HepG2 (cell line): ENCODE results near the gene HLA-DOA. TPM values are rescaled to one million over a fixed set of nuclear protein-coding genes. Genes with fewer than 3 reads are reported as not detected.

ENCODE experiments used
- ATAC-seq: fragments of 200-7000 bp; cut with Tn5 transposase; 3 replicates; pipeline ENCODE4 v1.9.1; 2020; ENCODE audit warnings: mild to moderate bottlenecking, moderate library complexity
- BruUV-seq: library from RNA; stranded (reverse); fragments of 400-500 nt; replicated peaks from 2 replicates; lab custom pipeline; 2021; lab: Mats Ljungman, UMichigan
- CTCF ChIA-PET: fragments of 300-600 bp; formaldehyde crosslinking; extraction: SDS; loops from one replicate; lab custom pipeline; 2021; ENCODE audit warnings: low total read pairs, inconsistent platforms, low intra/inter-chr PET ratio; lab: Yijun Ruan, JAX
- POLR2A ChIA-PET: fragments of 350-600 bp; sonication (Branson Sonifier 250); formaldehyde crosslinking; loops from one replicate; lab custom pipeline; 2020; ENCODE audit warnings: antibody characterized with exemption, inconsistent platforms; lab: Yijun Ruan, JAX
- DNase-seq: peaks from one replicate; pipeline ENCODE4 v3.0.0-alpha.2; 2015; ENCODE audit warnings: low spot score
- FAIRE-seq: peaks from 3 replicates; lab custom pipeline; 2011; peaks lifted over from hg19 to GRCh38; lab: Jason Lieb, UNC
- H2AFZ ChIP-seq: one replicate; pipeline ENCODE4 v1.6.1; 2011; ENCODE audit warnings: low read length, inconsistent platforms
- H3K27ac ChIP-seq: fragments of 300-600 bp; 3 replicates; pipeline ENCODE4 v1.8.0; 2011; ENCODE audit warnings: mixed run types, mild to moderate bottlenecking, mixed read lengths, low read length, inconsistent platforms; ENCODE audit not compliant: insufficient read depth; ENCODE audit errors: extremely low read length
- H3K27me3 ChIP-seq, 2 experiments: fragments of 200-600 bp in 1 of 2; 2 replicates in 1 of 2; 3 replicates in 1 of 2; pipeline versions ENCODE4 v1.6.0 to v1.8.0; 2011; ENCODE audit warnings: low read length in 2 of 2, mild to moderate bottlenecking in 2 of 2, moderate library complexity in 2 of 2, inconsistent platforms in 1 of 2; ENCODE audit not compliant: insufficient read depth in 2 of 2, control insufficient read depth in 1 of 2
- H3K36me3 ChIP-seq, 2 experiments: fragments of 200-600 bp in 1 of 2; replicated peaks in 1 of 2; 2 replicates in 1 of 2; 3 replicates in 1 of 2; pipeline versions ENCODE4 v1.5.1 to v1.8.0; 2011; ENCODE audit warnings: low read length in 2 of 2, inconsistent platforms in 1 of 2; ENCODE audit not compliant: insufficient read depth in 2 of 2, control insufficient read depth in 1 of 2
- H3K4me1 ChIP-seq: 2 replicates; pipeline ENCODE4 v1.5.1; 2012; ENCODE audit warnings: low read length, inconsistent platforms; ENCODE audit not compliant: insufficient read depth
- H3K4me2 ChIP-seq: 2 replicates; pipeline ENCODE4 v1.6.0; 2011; ENCODE audit warnings: low read depth, low read length, inconsistent platforms
- H3K4me3 ChIP-seq, 3 experiments: fragments of 200-600 bp in 1 of 3; sonication (generic), shearing (Covaris generic) in 1 of 3; replicated peaks in 1 of 3; 2 replicates each; pipeline ENCODE4 v1.5.1; 2011 to 2016; ENCODE audit warnings: low read length in 3 of 3, inconsistent platforms in 2 of 3, low read depth in 2 of 3, mild to moderate bottlenecking in 2 of 3, control low read depth in 1 of 3, mixed read lengths in 1 of 3; ENCODE audit not compliant: insufficient read depth in 1 of 3
- H3K79me2 ChIP-seq: one replicate; pipeline ENCODE4 v1.6.1; 2011; ENCODE audit warnings: low read length, inconsistent platforms; ENCODE audit not compliant: insufficient read depth
- H3K9ac ChIP-seq: 2 replicates; pipeline ENCODE4 v1.6.0; 2011; ENCODE audit warnings: mild to moderate bottlenecking, low read depth, low read length, inconsistent platforms; ENCODE audit not compliant: insufficient read depth
- H3K9me3 ChIP-seq: 2 replicates; pipeline ENCODE4 v1.5.1; 2012; ENCODE audit warnings: mild to moderate bottlenecking, low read length
- H4K20me1 ChIP-seq: 2 replicates; pipeline ENCODE4 v1.6.0; 2011; ENCODE audit warnings: inconsistent platforms, mild to moderate bottlenecking, low read length, moderate library complexity; ENCODE audit not compliant: insufficient read depth
- ATM ChIP-seq: fragments of 450-650 bp; IDR thresholded peaks from 2 replicates; pipeline ENCODE4 v1.7.1; 2017; ENCODE audit warnings: mild to moderate bottlenecking, borderline replicate concordance
- BCL6 ChIP-seq: IDR thresholded peaks from 2 replicates; pipeline ENCODE4 v1.6.1; 2016; ENCODE audit warnings: missing genetic modification reagents, missing compliant biosample characterization
- BHLHE40 ChIP-seq: IDR thresholded peaks from 2 replicates; pipeline ENCODE4 v1.6.1; 2011; ENCODE audit warnings: low read length, improper control_type of control experiment
- CBFB ChIP-seq: sonication (generic); formaldehyde crosslinking; IDR thresholded peaks from 2 replicates; pipeline ENCODE4 v1.4.0; 2020; ENCODE audit warnings: missing genetic modification reagents
- CCDC6 ChIP-seq: sonication (generic); formaldehyde crosslinking; IDR thresholded peaks from 2 replicates; pipeline ENCODE4 v1.8.1; 2022; ENCODE audit warnings: mild to moderate bottlenecking, missing genetic modification reagents, moderate library complexity
- FOXK1 ChIP-seq: sonication (generic); formaldehyde crosslinking; IDR thresholded peaks from 2 replicates; pipeline ENCODE4 v1.4.0; 2020; ENCODE audit warnings: low read depth, missing genetic modification reagents, borderline replicate concordance
- GLI4 ChIP-seq: sonication (generic); formaldehyde crosslinking; IDR thresholded peaks from 2 replicates; pipeline ENCODE4 v1.5.1; 2020; ENCODE audit warnings: missing genetic modification reagents, mild to moderate bottlenecking, moderate library complexity, borderline replicate concordance
- IKZF1 ChIP-seq: fragments of 450-650 bp; IDR thresholded peaks from 2 replicates; pipeline ENCODE4 v1.7.1; 2016
- KAT2B ChIP-seq: fragments of 150-350 bp; IDR thresholded peaks from 2 replicates; pipeline ENCODE4 v1.6.1; 2014; ENCODE audit warnings: low read depth, low read length, borderline replicate concordance
- MYNN ChIP-seq: sonication (generic); formaldehyde crosslinking; IDR thresholded peaks from 2 replicates; pipeline ENCODE4 v1.4.0; 2020; ENCODE audit warnings: mild to moderate bottlenecking, low read depth, missing genetic modification reagents
- MZF1 ChIP-seq: sonication (generic); formaldehyde crosslinking; IDR thresholded peaks from 2 replicates; pipeline ENCODE4 v1.8.1; 2023; ENCODE audit warnings: mild to moderate bottlenecking, missing genetic modification reagents, borderline replicate concordance
- NAIF1 ChIP-seq: sonication (generic); formaldehyde crosslinking; IDR thresholded peaks from 2 replicates; pipeline ENCODE4 v1.5.0; 2020; ENCODE audit warnings: mild to moderate bottlenecking, missing genetic modification reagents, borderline replicate concordance
- NCOA2 ChIP-seq: sonication (generic); formaldehyde crosslinking; IDR thresholded peaks from 2 replicates; pipeline ENCODE4 v1.8.0; 2022; ENCODE audit warnings: inconsistent platforms
- RFX1 ChIP-seq: fragments of 450-650 bp; IDR thresholded peaks from 2 replicates; pipeline ENCODE4 v1.6.1; 2017
- SETDB1 ChIP-seq: sonication (generic); formaldehyde crosslinking; IDR thresholded peaks from 2 replicates; pipeline ENCODE4 v1.5.1; 2020; ENCODE audit warnings: missing genetic modification reagents, mild to moderate bottlenecking, borderline replicate concordance
- SIX4 ChIP-seq: sonication (generic); formaldehyde crosslinking; IDR thresholded peaks from 2 replicates; pipeline ENCODE4 v1.4.0; 2020; ENCODE audit warnings: missing genetic modification reagents
- SMAD9 ChIP-seq: sonication (generic); formaldehyde crosslinking; IDR thresholded peaks from 2 replicates; pipeline ENCODE4 v1.5.1; 2020; ENCODE audit warnings: mild to moderate bottlenecking, missing genetic modification reagents
- SMC3 ChIP-seq: IDR thresholded peaks from 2 replicates; pipeline ENCODE4 v1.6.1; 2011; ENCODE audit warnings: low read length, improper control_type of control experiment
- STAG1 ChIP-seq: sonication (generic); formaldehyde crosslinking; IDR thresholded peaks from 2 replicates; pipeline ENCODE4 v1.4.0; 2020; ENCODE audit warnings: missing genetic modification reagents
- STAT5B ChIP-seq: sonication (generic); formaldehyde crosslinking; IDR thresholded peaks from 2 replicates; pipeline ENCODE4 v1.4.0; 2020; ENCODE audit warnings: missing genetic modification reagents
- STAT6 ChIP-seq: sonication (generic); formaldehyde crosslinking; IDR thresholded peaks from 2 replicates; pipeline ENCODE4 v1.4.0; 2020; ENCODE audit warnings: missing genetic modification reagents, mild to moderate bottlenecking, borderline replicate concordance
- TCF12 ChIP-seq, 2 experiments: fragments of 450-650 bp in 1 of 2; sonication (generic) in 1 of 2; formaldehyde crosslinking in 1 of 2; IDR thresholded peaks; 2 replicates each; pipeline versions ENCODE4 v1.6.1 to v1.8.0; 2017 to 2022; ENCODE audit warnings: antibody characterized with exemption in 1 of 2, mild to moderate bottlenecking in 1 of 2, missing genetic modification reagents in 1 of 2, moderate library complexity in 1 of 2
- ZNF121 ChIP-seq: sonication (generic); formaldehyde crosslinking; IDR thresholded peaks from 2 replicates; pipeline ENCODE4 v1.5.0; 2020; ENCODE audit warnings: mild to moderate bottlenecking, missing genetic modification reagents
- ZNF337 ChIP-seq: sonication (generic); formaldehyde crosslinking; IDR thresholded peaks from 2 replicates; pipeline ENCODE4 v1.5.1; 2020; ENCODE audit warnings: missing genetic modification reagents, low read depth, mild to moderate bottlenecking, borderline replicate concordance
- ZNF343 ChIP-seq: sonication (generic); formaldehyde crosslinking; IDR thresholded peaks from 2 replicates; pipeline ENCODE4 v1.4.0; 2020; ENCODE audit warnings: mild to moderate bottlenecking, missing genetic modification reagents
- WGBS: methylation state at CpG from one replicate; pipeline ENCODE4 v1.1.6; 2017; ENCODE audit warnings: low lambda C conversion rate; 5-methylcytosine and 5-hydroxymethylcytosine counted together
- in situ Hi-C: cut with HindIII; loops from 2 replicates; pipeline ENCODE4 v1.10.0; 2017; ENCODE audit warnings: low pct_unique_long_range_greater_than_20kb; ENCODE audit not compliant: extremely low pct_ligation_motif_present
- intact Hi-C: fragments of 100-400 bp; cut with micrococcal nuclease; formaldehyde crosslinking; loops from one replicate; pipeline ENCODE4 v1.10.0; 2022; ENCODE audit not compliant: unreplicated experiment
- polyA plus RNA-seq, 8 experiments: library from polyadenylated mRNA; depleted of rRNA in 3 of 8; stranded (reverse) in 7 of 8; unstranded in 1 of 8; fragments of >200 nt; fragmentation: Illumina TruSeq in 4 of 8; extraction: Trizol in 4 of 8; gene quantifications; 2 replicates each; pipeline versions ENCODE4 v1.2.1 to v1.2.3, GENCODE V29; 2011 to 2016; ENCODE audit warnings: low read depth in 4 of 8, missing spikeins in 1 of 8, mixed read lengths in 1 of 8; ENCODE audit not compliant: insufficient read depth in 1 of 8
- total RNA-seq, 5 experiments: library from RNA; depleted of rRNA; stranded (reverse); fragments of >200 nt; fragmentation: Illumina TruSeq; extraction: Trizol; gene quantifications; 2 replicates each; pipeline ENCODE4 v1.2.3, GENCODE V29; 2016; ENCODE audit warnings: low read depth in 1 of 5

HLA-DOA gene
- total and polyA plus RNA-seq, 2 of the 13 experiments (the other 11 are each of a cell fraction or from before 2014, with no cell fraction given), result 0.03 to 0.09 TPM

GRCh38 chr6:33014841-33015634 is 5.6 kb upstream of the HLA-DOA start:
- FAIRE-seq, result peak; percentile 93
- TF ChIP-seq ATM, result no peak
- peak; percentile 74 for TF ChIP-seq STAG1
- no peak for TF ChIP-seq GLI4 (CRISPR knock-in tag)
- TF ChIP-seq KAT2B, result no peak
- TF ChIP-seq SMC3, result peak; percentile 84
- no peak for TF ChIP-seq SETDB1
- TF ChIP-seq CCDC6 (CRISPR knock-in tag), result no peak
- no peak for TF ChIP-seq NCOA2 (CRISPR knock-in tag)
- no peak for TF ChIP-seq FOXK1
- TF ChIP-seq RFX1, result no peak
- no peak for TF ChIP-seq CBFB (CRISPR knock-in tag)
- no peak for TF ChIP-seq BHLHE40
- TF ChIP-seq ZNF337 (CRISPR knock-in tag), result no peak
- no peak for TF ChIP-seq STAT6
- no peak for TF ChIP-seq MZF1
- no peak for TF ChIP-seq ZNF121
- no peak for TF ChIP-seq SIX4 (CRISPR knock-in tag)
- no peak for TF ChIP-seq ZNF343 (CRISPR knock-in tag)
- TF ChIP-seq IKZF1, result no peak
- TF ChIP-seq BCL6 (CRISPR knock-in tag), result no peak
- no peak for TF ChIP-seq NAIF1 (CRISPR knock-in tag)
- TF ChIP-seq SMAD9 (CRISPR knock-in tag), result no peak
- no peak for TF ChIP-seq STAT5B (CRISPR knock-in tag)
- no peak for TF ChIP-seq MYNN (CRISPR knock-in tag)
- no peak for TF ChIP-seq TCF12 (IDR thresholded peaks at IDR 0.05)
- no peak for TF ChIP-seq TCF12 (CRISPR knock-in tag; IDR thresholded peaks at IDR 0.05)

More at GRCh38 chr6:33014841-33015634, 5.6 kb upstream of the HLA-DOA start:
- ATAC-seq (peak; percentile 78), DNase-seq (peak; percentile 77)
- Histone ChIP-seq H3K79me2 (no peaks in the 10 kb centered on the region), H3K27me3 (peaks cover 3 to 46% of the 10 kb centered on the region in 2 experiments; a peak in 3 of 5 replicates), H3K4me1 (no peaks in the 10 kb centered on the region), H3K4me3 (no peak overlapping the region), H3K9me3 (no peaks in the 10 kb centered on the region), H3K4me2 (no peak overlapping the region), H3K36me3 (no peaks in the 10 kb centered on the region), H4K20me1 (no peaks in the 10 kb centered on the region), H2AFZ (no peak overlapping the region), H3K9ac (no peak overlapping the region), H3K27ac (no peak overlapping the region)
- 6% methylated on average over 6 of the region's 6 CpGs for WGBS
- in situ Hi-C loops, result loop anchor here (5.0 to 10.0 kb wide), 3 partner anchors 67 to 232 kb away; no protein-coding TSS in a partner anchor
- no TSS peak for BruUV-seq
- intact Hi-C loops, result loop anchor here (1.0 to 2.0 kb wide), 5 partner anchors 68 to 234 kb away; no protein-coding TSS in a partner anchor
- ChIA-PET POLR2A (interaction anchor here (0.7 kb wide), 1 partner anchor 31 kb away, joined by 3 read pairs; no protein-coding TSS in a partner anchor), CTCF (interaction anchor here (0.9 to 1.5 kb wide), 5 partner anchors 68 to 234 kb away, joined by 8 to 11 read pairs (median 9); no protein-coding TSS in a partner anchor)
